GM13976 (cell line): ENCODE results near the gene BABAM2.

ENCODE experiments used
- DNase-seq: peaks from one replicate; pipeline ENCODE4 v3.0.0; 2012; ENCODE audit warnings: low spot score
- in situ Hi-C: fragments of 300-500 bp; cut with MboI; formaldehyde crosslinking; loops from one replicate; pipeline ENCODE4 v1.12.0; 2022; ENCODE audit warnings: low sequenced_read_pairs, mixed read lengths, inconsistent platforms; ENCODE audit not compliant: unreplicated experiment
- TF ChIP-seq, protein P1 (sequence below): IDR thresholded peaks from 2 replicates; pipeline ENCODE4 v1.5.1; 2012; ENCODE audit warnings: borderline replicate concordance, mild to moderate bottlenecking; ENCODE audit not compliant: insufficient read depth; ENCODE audit errors: extremely low read depth, missing control alignments, control extremely low read depth

The BABAM2 gene

DNA sequence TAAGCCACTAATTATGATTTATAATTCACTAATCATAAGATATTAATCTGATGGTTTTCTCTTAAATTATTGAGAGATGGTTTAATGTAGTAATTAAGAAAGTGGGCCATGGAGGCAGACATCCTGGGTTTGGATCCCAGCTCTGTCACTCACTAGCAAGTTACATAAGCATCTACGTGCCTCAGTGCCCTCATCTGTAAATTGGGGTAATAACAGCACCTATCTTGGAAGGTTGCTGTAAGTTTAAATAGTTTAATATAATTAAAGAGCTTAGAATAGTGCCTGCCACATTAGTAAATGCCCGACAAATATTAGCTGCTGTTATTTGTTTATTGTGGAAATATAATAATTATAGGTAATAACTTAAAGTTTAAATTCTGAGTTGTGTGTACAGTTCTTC is 30.9 kb downstream of the BABAM2 start:
- in situ Hi-C loops, result no loop called here
- TF ChIP-seq, protein P1, sequence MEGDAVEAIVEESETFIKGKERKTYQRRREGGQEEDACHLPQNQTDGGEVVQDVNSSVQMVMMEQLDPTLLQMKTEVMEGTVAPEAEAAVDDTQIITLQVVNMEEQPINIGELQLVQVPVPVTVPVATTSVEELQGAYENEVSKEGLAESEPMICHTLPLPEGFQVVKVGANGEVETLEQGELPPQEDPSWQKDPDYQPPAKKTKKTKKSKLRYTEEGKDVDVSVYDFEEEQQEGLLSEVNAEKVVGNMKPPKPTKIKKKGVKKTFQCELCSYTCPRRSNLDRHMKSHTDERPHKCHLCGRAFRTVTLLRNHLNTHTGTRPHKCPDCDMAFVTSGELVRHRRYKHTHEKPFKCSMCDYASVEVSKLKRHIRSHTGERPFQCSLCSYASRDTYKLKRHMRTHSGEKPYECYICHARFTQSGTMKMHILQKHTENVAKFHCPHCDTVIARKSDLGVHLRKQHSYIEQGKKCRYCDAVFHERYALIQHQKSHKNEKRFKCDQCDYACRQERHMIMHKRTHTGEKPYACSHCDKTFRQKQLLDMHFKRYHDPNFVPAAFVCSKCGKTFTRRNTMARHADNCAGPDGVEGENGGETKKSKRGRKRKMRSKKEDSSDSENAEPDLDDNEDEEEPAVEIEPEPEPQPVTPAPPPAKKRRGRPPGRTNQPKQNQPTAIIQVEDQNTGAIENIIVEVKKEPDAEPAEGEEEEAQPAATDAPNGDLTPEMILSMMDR, result no peak
- no peak for DNase-seq

DNA sequence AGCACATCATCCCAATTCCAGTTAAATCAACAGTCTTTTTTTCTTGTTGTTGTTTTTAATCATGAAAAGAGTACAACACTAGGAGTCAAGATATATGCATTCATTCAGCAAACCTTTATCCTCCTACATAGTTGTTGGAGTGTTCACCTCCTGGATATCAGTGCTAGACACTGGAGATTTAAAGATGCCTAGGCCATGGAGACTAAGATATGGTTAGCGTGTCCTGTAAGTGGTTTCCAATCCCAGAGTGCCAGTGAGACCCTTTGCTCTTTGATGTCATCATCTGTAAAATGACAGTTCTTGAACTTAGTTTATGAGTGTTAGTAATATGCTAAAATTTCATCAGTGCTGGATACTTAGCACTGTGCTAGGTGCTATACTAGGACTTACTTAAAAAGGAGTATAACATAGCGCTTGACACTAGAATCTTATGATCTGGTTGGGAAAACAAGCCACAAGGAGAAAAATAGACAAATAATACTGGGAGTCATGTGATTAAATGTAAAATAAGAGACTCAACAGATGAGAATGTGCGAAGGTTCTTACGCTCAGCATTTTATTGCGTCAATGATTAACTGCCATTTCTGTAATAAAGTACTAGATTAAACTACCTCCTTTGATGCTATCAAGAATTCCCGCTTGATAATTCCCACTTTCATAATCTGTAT is 31.5 kb downstream of the BABAM2 start:
- TF ChIP-seq, protein P1, result no peak
- no peak for DNase-seq
- in situ Hi-C loops, result no loop called here

DNA sequence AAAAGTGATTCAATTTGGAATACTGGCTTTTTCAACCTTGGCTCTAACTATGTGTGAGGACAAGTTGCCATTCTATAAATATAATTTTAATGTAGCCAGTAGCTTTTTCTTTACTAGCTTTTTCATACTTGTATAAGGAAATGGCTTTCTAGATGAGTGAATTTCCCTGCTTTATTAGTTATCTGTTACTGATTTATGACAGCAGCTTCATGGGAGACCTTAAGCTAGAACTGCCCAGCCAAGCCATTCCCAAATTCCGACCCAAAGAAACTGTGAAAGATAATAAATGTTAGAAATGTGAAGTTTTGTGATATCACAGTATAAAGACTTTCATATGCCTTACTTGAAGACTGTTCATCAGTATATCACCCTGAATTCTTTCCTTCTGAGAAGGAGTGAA is 32.3 kb downstream of the BABAM2 start:
- TF ChIP-seq, protein P1, result no peak
- DNase-seq, result no peak
- in situ Hi-C loops, result no loop called here

DNA sequence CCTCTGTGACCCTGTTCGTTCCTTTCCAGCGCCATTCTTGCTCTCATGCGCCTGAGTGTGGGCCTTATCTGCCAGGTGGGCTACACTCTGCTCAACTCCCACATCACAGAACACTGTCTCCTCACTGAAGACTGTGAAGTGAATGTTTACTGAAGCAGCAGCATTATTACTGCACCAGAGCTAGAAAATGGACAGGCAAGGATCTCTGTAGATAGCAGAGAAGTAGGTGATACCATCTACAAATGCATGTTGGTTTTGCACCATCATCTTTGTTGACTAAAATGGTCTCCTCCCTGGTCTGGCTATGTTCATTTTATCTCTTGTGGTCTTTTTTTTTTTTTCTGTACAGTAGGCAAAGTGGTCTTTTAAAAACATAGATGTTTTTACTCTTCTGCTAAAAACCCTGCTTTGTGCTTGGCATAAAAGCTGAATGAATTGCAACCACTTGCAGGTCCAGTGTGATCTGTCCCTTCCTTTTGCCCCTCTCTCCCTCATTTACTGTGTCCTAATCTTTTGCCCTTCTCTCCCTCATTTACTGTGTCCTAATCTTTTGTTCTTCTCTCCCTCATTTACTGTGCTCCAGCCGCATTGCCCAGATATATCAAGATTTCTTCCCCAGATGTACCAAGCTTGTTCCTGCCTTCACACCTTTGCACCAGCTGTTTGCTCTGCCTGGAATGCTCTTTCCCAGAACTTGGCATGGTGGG is 35.4 kb downstream of the BABAM2 start:
- TF ChIP-seq, protein P1, result no peak
- no peak for DNase-seq
- in situ Hi-C loops, result no loop called here

DNA sequence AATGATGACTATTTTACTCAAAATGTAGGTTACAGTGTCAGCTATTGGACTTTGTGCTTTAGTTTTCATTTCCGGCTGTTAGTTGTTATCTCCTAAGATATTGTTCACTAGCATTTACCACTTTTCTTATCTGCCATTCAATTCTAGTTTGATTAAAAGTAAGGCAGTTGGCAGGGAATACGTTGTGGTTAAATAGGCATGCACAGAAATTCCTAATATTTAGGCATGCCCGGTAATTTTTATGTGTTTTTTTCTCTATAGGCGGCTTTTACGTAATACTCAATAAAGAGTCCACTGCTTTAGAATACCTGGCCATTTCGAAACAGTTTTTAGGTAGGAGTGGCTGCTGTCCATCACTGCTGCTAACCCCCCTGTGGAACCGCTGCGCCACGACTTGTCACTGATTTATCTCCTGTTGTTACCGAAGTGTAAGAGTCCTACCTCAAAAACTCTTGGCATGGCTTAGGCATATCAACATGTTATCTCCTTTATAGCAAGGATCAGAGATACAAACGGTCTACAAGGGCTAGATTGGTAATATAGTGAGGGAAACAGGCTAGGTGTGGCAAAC is 39.5 kb downstream of the BABAM2 start:
- TF ChIP-seq, protein P1, result no peak
- in situ Hi-C loops, result no loop called here
- DNase-seq, result no peak

DNA sequence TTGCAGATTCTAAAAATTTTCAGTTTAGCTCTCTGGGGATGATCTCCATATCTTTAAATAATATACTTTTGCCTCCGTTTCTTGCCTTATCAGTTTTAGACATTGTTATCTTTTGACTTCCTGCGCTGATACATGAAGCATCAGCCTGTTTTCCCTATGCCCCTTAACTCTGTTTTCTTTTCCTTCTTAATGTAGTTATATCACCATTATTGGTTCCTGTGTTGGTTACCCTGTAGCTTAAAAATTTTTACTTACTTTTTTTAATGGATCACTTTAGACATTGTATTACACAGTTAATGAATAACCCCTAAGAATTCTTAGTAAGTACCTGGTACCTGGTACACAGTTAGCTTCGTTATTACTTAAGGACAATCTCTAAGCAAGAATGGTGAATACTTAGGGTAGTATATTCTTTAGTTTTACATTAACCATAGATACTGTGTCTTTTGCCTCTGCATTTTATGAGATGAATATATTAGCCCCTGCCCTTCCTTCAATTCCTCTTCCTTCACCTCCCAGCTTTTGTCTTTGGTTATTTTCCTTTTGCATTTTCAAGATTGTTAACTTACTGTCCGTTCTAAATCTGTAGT is 40.9 kb downstream of the BABAM2 start:
- TF ChIP-seq, protein P1, result no peak
- in situ Hi-C loops, result no loop called here

More for the DNA sequence above, 40.9 kb downstream of the BABAM2 start:
- no peak for DNase-seq
